ENCODE results near the gene SBNO2.

DNA sequence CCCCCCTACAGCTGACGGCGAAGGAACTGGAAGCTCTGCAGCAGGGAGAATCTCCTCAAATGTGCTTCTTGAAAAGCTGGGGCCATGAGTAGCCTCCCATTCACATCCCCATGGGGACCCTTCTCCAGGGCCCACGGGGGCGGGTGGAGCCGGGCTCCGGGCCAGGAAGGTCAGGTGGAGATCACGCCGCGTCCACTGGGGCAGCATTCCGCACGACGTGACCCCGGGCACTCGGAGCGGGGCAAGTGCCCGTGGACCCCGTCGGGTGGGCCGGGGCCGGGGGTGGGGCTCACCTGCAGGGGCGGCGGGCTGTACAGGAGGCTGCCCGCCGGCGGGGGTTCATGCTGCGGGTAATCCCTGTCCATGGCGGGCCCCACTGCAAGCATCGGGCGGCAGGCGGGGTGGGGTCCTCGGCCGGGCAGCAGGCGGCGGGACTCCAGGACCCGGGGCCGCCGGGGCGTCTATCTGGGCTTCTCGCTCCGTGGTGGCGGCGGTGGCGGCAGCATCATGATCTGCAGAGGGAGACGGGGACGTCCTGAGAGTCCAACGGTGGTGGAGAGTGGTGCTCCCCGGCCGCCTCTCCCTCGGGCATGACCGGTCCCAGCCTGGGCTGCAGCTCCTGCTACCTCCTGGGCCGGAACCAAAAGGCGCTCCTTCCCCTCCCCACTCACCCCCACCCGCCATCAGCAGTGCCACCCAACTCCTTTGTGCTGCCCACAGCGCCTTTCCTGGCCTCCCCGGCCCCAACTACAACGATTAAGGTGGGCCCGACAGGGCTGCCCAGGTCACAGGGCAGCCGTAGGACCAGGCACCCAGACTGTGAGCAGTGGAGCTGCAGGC lies 20.0 kb downstream of the SBNO2 start:
- TF ChIP-seq, protein P1, sequence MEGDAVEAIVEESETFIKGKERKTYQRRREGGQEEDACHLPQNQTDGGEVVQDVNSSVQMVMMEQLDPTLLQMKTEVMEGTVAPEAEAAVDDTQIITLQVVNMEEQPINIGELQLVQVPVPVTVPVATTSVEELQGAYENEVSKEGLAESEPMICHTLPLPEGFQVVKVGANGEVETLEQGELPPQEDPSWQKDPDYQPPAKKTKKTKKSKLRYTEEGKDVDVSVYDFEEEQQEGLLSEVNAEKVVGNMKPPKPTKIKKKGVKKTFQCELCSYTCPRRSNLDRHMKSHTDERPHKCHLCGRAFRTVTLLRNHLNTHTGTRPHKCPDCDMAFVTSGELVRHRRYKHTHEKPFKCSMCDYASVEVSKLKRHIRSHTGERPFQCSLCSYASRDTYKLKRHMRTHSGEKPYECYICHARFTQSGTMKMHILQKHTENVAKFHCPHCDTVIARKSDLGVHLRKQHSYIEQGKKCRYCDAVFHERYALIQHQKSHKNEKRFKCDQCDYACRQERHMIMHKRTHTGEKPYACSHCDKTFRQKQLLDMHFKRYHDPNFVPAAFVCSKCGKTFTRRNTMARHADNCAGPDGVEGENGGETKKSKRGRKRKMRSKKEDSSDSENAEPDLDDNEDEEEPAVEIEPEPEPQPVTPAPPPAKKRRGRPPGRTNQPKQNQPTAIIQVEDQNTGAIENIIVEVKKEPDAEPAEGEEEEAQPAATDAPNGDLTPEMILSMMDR (IDR thresholded peaks at IDR 0.05): no peak
- no peak for TF ChIP-seq POLR2A (IDR thresholded peaks at IDR 0.05)

Data from Peyer's patch (tissue), 4 donors.